Body of pancreas (tissue), 4 donors: Measurements from ENCODE around the gene TMEM156.

Source experiments
- CTCF ChIP-seq, 7 experiments: fragments of 450-650 bp in 4 of 7; fragments of 200-600 bp in 3 of 7; sonication (generic) in 3 of 7; IDR thresholded peaks; one replicate each; pipeline ENCODE4 v1.5.1; 2016 to 2019; ENCODE audit warnings: antibody characterized with exemption in 7 of 7
- POLR2A ChIP-seq, 3 donors: fragments of 450-650 bp; IDR thresholded peaks; one replicate each; pipeline ENCODE4 v1.6.1; 2016; ENCODE audit warnings: antibody characterized with exemption in 3 of 3, mild to moderate bottlenecking in 2 of 3

GRCh38 chr4:39053983-39054382, 21.8 kb upstream of the TMEM156 start:
- TF ChIP-seq CTCF (IDR thresholded peaks at IDR 0.05) = no peak
- no peak for TF ChIP-seq POLR2A (IDR thresholded peaks at IDR 0.05)
